H9 (cell line): Measurements from ENCODE around the gene VWA8. TPM values are rescaled to one million over a fixed set of nuclear protein-coding genes. Genes with fewer than 3 reads are reported as not detected.

ENCODE experiments used
- DNase-seq: peaks from one replicate; pipeline ENCODE4 v3.0.0-alpha.2; 2017
- H2AFZ ChIP-seq: one replicate; pipeline ENCODE4 v1.6.1; 2013; ENCODE audit warnings: mild to moderate bottlenecking, low read length, control low read depth, moderate library complexity
- H2AK5ac ChIP-seq: 2 replicates; pipeline ENCODE4 v1.6.1; 2013; ENCODE audit warnings: low read length, control low read depth, mixed read lengths; ENCODE audit not compliant: insufficient read length
- H2BK120ac ChIP-seq: one replicate; pipeline ENCODE4 v1.6.1; 2013; ENCODE audit warnings: low read depth, mild to moderate bottlenecking, low read length, control low read depth, inconsistent platforms; ENCODE audit not compliant: poor library complexity, severe bottlenecking
- H2BK12ac ChIP-seq: 2 replicates; pipeline ENCODE4 v1.6.1; 2013; ENCODE audit warnings: low read length, control low read depth, mixed read lengths, low read depth; ENCODE audit not compliant: insufficient read length
- H2BK15ac ChIP-seq: 2 replicates; pipeline ENCODE4 v1.6.1; 2013; ENCODE audit warnings: low read depth, low read length, control low read depth
- H2BK20ac ChIP-seq: one replicate; pipeline ENCODE4 v1.6.1; 2013; ENCODE audit warnings: low read depth, mild to moderate bottlenecking, low read length, control low read depth, inconsistent platforms; ENCODE audit not compliant: poor library complexity, severe bottlenecking
- H2BK5ac ChIP-seq: 2 replicates; pipeline ENCODE4 v1.6.1; 2013; ENCODE audit warnings: low read length, control low read depth, mixed read lengths; ENCODE audit not compliant: insufficient read length
- H3K14ac ChIP-seq: 2 replicates; pipeline ENCODE4 v1.6.1; 2013; ENCODE audit warnings: low read length, control low read depth; ENCODE audit not compliant: insufficient read depth
- H3K18ac ChIP-seq: 2 replicates; pipeline ENCODE4 v1.6.1; 2013; ENCODE audit warnings: low read depth, mild to moderate bottlenecking, mixed read lengths, low read length, control low read depth; ENCODE audit not compliant: insufficient read length
- H3K23ac ChIP-seq: 2 replicates; pipeline ENCODE4 v1.6.1; 2013; ENCODE audit warnings: low read length, control low read depth, mixed read lengths, low read depth; ENCODE audit not compliant: insufficient read length
- H3K23me2 ChIP-seq: 2 replicates; pipeline ENCODE4 v1.6.1; 2013; ENCODE audit warnings: low read depth, mild to moderate bottlenecking, mixed read lengths, low read length, control low read depth; ENCODE audit not compliant: insufficient read length, poor library complexity, severe bottlenecking
- H3K27ac ChIP-seq: 2 replicates; pipeline ENCODE4 v1.5.1; 2013; ENCODE audit warnings: low read length, control low read depth, mixed read lengths, low read depth; ENCODE audit not compliant: insufficient read length
- H3K27me3 ChIP-seq: 2 replicates; pipeline ENCODE4 v1.6.1; 2013; ENCODE audit warnings: low read length, control low read depth, inconsistent platforms; ENCODE audit not compliant: insufficient read depth
- H3K4ac ChIP-seq: 2 replicates; pipeline ENCODE4 v1.6.1; 2013; ENCODE audit warnings: low read depth, mild to moderate bottlenecking, control low read depth, inconsistent platforms, low read length, moderate library complexity
- H3K4me1 ChIP-seq: 2 replicates; pipeline ENCODE4 v1.6.1; 2013; ENCODE audit warnings: low read length, control low read depth, inconsistent platforms; ENCODE audit not compliant: insufficient read depth
- H3K4me2 ChIP-seq: 2 replicates; pipeline ENCODE4 v1.6.1; 2013; ENCODE audit warnings: low read length, control low read depth, mixed read lengths; ENCODE audit not compliant: insufficient read length, insufficient read depth
- H3K56ac ChIP-seq: 2 replicates; pipeline ENCODE4 v1.6.1; 2013; ENCODE audit warnings: low read depth, mild to moderate bottlenecking, mixed read lengths, low read length, control low read depth; ENCODE audit not compliant: insufficient read length
- H3K79me1 ChIP-seq: 2 replicates; pipeline ENCODE4 v1.6.1; 2013; ENCODE audit warnings: low read depth, mild to moderate bottlenecking, moderate library complexity, low read length, control low read depth, inconsistent platforms; ENCODE audit not compliant: insufficient read depth, poor library complexity, severe bottlenecking
- H3K79me2 ChIP-seq: 2 replicates; pipeline ENCODE4 v1.6.1; 2013; ENCODE audit warnings: low read length, control low read depth, inconsistent platforms; ENCODE audit not compliant: insufficient read depth
- H3K9ac ChIP-seq: 2 replicates; pipeline ENCODE4 v1.6.1; 2013; ENCODE audit warnings: low read length, control low read depth, mixed read lengths; ENCODE audit not compliant: insufficient read length; ENCODE audit errors: extremely low read depth
- H3K9me3 ChIP-seq: one replicate; pipeline ENCODE4 v1.6.1; 2013; ENCODE audit warnings: low read depth, low read length, inconsistent platforms; ENCODE audit not compliant: control insufficient read depth
- H3T11ph ChIP-seq: one replicate; pipeline ENCODE4 v1.6.1; 2013; ENCODE audit warnings: mild to moderate bottlenecking, low read length, control low read depth, inconsistent platforms
- H4K20me1 ChIP-seq: one replicate; pipeline ENCODE4 v1.6.1; 2013; ENCODE audit not compliant: control insufficient read depth, insufficient read length, insufficient read depth
- H4K5ac ChIP-seq: 2 replicates; pipeline ENCODE4 v1.6.1; 2013; ENCODE audit warnings: low read depth, mild to moderate bottlenecking, mixed read lengths, low read length, control low read depth; ENCODE audit not compliant: insufficient read length
- H4K8ac ChIP-seq: replicated peaks from 2 replicates; pipeline ENCODE4 v1.6.1; 2013; ENCODE audit warnings: low read length, control low read depth, mixed read lengths, low read depth; ENCODE audit not compliant: insufficient read length
- H4K91ac ChIP-seq: 2 replicates; pipeline ENCODE4 v1.6.1; 2013; ENCODE audit warnings: low read depth, mild to moderate bottlenecking, moderate library complexity, mixed read lengths, low read length, control low read depth; ENCODE audit not compliant: insufficient read length
- H3K27ac Mint-ChIP-seq, 3 experiments: 2 replicates in 2 of 3; 3 replicates in 1 of 3; pipeline ENCODE4 v1.8.0; 2020 to 2021; ENCODE audit warnings: mixed read lengths in 3 of 3, mild to moderate bottlenecking in 1 of 3, moderate library complexity in 1 of 3
- H3K27me3 Mint-ChIP-seq: 2 replicates; pipeline ENCODE4 v1.8.0; 2021; ENCODE audit warnings: low read depth, mild to moderate bottlenecking, moderate library complexity, mixed read lengths
- H3K36me3 Mint-ChIP-seq, 3 experiments: 2 replicates in 2 of 3; 3 replicates in 1 of 3; pipeline ENCODE4 v1.8.0; 2020 to 2021; ENCODE audit warnings: low read depth in 3 of 3, mixed read lengths in 3 of 3; ENCODE audit not compliant: insufficient read depth in 1 of 3
- H3K4me1 Mint-ChIP-seq, 2 experiments: 2 replicates each; pipeline ENCODE4 v1.8.0; 2020; ENCODE audit warnings: mixed read lengths in 2 of 2
- H3K4me3 Mint-ChIP-seq, 2 experiments: 2 replicates in 1 of 2; 3 replicates in 1 of 2; pipeline ENCODE4 v1.8.0; 2020 to 2021; ENCODE audit warnings: mild to moderate bottlenecking in 2 of 2, mixed read lengths in 2 of 2, moderate library complexity in 1 of 2
- H3K9me3 Mint-ChIP-seq, 2 experiments: 2 replicates in 1 of 2; 3 replicates in 1 of 2; pipeline ENCODE4 v1.8.0; 2020; ENCODE audit warnings: mild to moderate bottlenecking in 2 of 2, mixed read lengths in 2 of 2, moderate library complexity in 1 of 2
- WGBS: extraction: QIAGEN DNeasy Blood & Tissue Kit; methylation state at CpG from one replicate; pipeline ENCODE4 v1.1.7; 2013; ENCODE audit warnings: missing lambda C conversion rate, low lambda C conversion rate, mixed read lengths; ENCODE audit not compliant: insufficient read length; ENCODE audit errors: extremely low coverage; 5-methylcytosine and 5-hydroxymethylcytosine counted together
- total RNA-seq: library from RNA; stranded (reverse); gene quantifications from 2 replicates; pipeline ENCODE4 v1.2.1, GENCODE V29; 2021
- TF ChIP-seq, protein P1 (sequence below): fragments of 200-600 bp; sonication (generic); conservative IDR thresholded peaks from 3 replicates; pipeline ENCODE4 v1.8.0; 2021; ENCODE audit warnings: antibody characterized with exemption, mild to moderate bottlenecking

VWA8 gene
- total RNA-seq, 1 experiment from 2014 or later = 17.4 TPM

DNA sequence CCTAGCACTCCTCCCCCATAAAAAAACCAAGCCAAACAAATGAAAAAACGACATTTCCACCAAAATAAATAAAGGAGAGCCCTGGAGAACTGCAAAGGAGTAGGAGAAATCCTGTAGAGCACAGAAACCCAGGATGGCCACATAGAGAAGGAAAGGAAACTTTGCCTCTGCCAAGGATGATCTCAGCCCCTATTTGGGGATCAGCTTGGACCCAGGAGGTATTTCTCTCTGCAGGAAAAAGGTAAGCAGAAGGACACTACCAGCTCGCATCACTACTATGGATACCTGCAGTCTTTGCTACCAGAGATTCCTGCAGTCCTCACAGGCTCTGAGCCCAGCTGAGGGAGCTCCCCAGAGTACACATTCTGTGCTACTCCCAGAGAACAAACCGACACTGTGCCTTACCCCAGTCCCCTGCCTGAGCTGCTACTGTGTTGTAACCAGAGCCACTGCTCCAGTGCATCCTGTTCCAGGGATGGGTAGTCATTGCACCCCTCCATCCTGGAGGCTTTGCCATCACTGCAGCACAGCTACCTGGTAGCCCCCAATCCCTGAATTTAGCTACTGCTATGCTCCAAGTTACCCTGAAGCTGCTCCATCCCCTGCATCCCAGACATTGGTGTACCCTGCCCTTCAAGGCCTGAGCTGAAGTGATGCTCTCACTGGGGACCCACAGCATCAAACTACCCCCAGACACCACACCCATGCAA lies 41.7 kb downstream of the VWA8 start:
- no CpG with 5 or more reads among the region's 3 CpGs for WGBS

More for the DNA sequence above, 41.7 kb downstream of the VWA8 start:
- Histone ChIP-seq H3K18ac (no peak overlapping the region), H2BK120ac (no peak overlapping the region), H2AK5ac (no peak overlapping the region), H4K91ac (no peak overlapping the region), H3K23ac (no peak overlapping the region), H2BK5ac (no peak overlapping the region), H2BK12ac (no peak overlapping the region), H3K14ac (no peak overlapping the region), H3K4ac (no peak overlapping the region), H2BK15ac (no peak overlapping the region), H3T11ph (no peak overlapping the region), H3K4me1 (no peaks in the 10 kb centered on the region), H3K27ac (no peak overlapping the region), H4K5ac (no peak overlapping the region), H3K23me2 (no peaks in the 10 kb centered on the region), H3K9ac (no peak overlapping the region), H3K79me1 (peaks cover 3% of the 10 kb centered on the region), H2BK20ac (no peak overlapping the region), H3K79me2 (0 out of 2 replicates have a peak, but pooled peaks cover 1% of the 10 kb centered on the region), H4K20me1 (no peaks in the 10 kb centered on the region), H3K27me3 (no peaks in the 10 kb centered on the region), H4K8ac (no peak overlapping the region), H3K9me3 (no peaks in the 10 kb centered on the region), H3K56ac (no peak overlapping the region), H2AFZ (no peak overlapping the region), H3K4me2 (no peak overlapping the region)
- H3K27ac Mint-ChIP-seq = peak overlapping the region in 1 of 3 experiments; percentile 16; a peak in 3 of 7 replicates
- TF ChIP-seq, protein P1, sequence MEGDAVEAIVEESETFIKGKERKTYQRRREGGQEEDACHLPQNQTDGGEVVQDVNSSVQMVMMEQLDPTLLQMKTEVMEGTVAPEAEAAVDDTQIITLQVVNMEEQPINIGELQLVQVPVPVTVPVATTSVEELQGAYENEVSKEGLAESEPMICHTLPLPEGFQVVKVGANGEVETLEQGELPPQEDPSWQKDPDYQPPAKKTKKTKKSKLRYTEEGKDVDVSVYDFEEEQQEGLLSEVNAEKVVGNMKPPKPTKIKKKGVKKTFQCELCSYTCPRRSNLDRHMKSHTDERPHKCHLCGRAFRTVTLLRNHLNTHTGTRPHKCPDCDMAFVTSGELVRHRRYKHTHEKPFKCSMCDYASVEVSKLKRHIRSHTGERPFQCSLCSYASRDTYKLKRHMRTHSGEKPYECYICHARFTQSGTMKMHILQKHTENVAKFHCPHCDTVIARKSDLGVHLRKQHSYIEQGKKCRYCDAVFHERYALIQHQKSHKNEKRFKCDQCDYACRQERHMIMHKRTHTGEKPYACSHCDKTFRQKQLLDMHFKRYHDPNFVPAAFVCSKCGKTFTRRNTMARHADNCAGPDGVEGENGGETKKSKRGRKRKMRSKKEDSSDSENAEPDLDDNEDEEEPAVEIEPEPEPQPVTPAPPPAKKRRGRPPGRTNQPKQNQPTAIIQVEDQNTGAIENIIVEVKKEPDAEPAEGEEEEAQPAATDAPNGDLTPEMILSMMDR = no peak
- no peak for DNase-seq
- H3K4me3 Mint-ChIP-seq = no peak overlapping the region
- peaks cover 14 to 16% of the 10 kb centered on the region in 2 experiments for H3K4me1 Mint-ChIP-seq
- peaks cover 16 to 18% (median 18%) of the 10 kb centered on the region in 3 experiments for H3K36me3 Mint-ChIP-seq
- no peaks in the 10 kb centered on the region for H3K27me3 Mint-ChIP-seq
- H3K9me3 Mint-ChIP-seq = peaks cover 12 to 19% of the 10 kb centered on the region in 2 experiments; a peak in 4 of 5 replicates
